Activated CD8-positive, alpha-beta memory T cell treated with anti-CD3 and anti-CD28 coated beads for 1 hour (primary cell): ENCODE measurements around the gene CKLF.
"Not testable (repeated sequence)": the region's sequence is repeated elsewhere in the genome, so short reads cannot be mapped to it uniquely, and the experiment has no call there.

Experiments used
- DNase-seq, 2 donors: peaks; one replicate each; pipeline ENCODE4 v3.0.0-alpha.2; 2020; ENCODE audit warnings: low read depth in 1 of 2; ENCODE audit errors: extremely low read depth in 1 of 2

The CKLF gene, protein sequence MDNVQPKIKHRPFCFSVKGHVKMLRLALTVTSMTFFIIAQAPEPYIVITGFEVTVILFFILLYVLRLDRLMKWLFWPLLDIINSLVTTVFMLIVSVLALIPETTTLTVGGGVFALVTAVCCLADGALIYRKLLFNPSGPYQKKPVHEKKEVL

DNA sequence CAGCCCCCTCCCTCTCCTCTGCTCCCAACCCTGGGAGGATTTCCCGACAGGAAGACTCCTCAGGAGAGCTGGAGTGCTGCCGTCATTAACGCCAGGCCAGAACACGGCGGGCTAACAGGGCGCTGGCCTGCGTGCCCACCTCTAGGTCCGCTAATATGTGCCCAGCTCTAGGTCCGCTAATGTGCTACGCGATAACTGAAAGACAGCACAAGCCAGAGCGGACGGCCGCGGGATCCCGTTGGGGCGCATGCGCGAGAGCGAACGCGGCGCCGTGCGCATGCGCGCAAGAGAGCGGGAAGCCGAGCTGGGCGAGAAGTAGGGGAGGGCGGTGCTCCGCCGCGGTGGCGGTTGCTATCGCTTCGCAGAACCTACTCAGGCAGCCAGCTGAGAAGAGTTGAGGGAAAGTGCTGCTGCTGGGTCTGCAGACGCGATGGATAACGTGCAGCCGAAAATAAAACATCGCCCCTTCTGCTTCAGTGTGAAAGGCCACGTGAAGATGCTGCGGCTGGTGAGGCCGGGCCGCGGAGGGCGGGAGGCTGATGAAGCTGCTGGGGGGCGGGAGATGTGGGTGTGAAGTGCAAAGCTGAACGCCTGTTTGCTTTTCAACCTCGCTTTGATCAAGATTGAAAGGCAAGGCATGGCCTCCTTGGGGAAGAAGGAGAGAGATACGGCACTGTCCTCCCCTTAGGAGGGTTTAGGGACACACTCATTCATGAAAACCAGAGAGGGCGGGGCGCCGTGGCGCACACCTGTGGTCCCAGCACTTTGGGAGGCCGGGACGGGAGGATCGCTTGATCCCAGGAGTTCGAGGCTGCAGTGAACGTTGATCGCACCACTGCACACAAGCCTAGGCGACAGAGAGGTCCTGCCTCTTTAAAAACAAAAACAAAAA, at the start of gene CKLF:
TSS of gene CKLF (plus strand) at position 291 of the 892 bp plus-strand sequence. CDS start at position 431, 140 bp downstream.
- peak; percentile 65 to 83 for DNase-seq

DNA sequence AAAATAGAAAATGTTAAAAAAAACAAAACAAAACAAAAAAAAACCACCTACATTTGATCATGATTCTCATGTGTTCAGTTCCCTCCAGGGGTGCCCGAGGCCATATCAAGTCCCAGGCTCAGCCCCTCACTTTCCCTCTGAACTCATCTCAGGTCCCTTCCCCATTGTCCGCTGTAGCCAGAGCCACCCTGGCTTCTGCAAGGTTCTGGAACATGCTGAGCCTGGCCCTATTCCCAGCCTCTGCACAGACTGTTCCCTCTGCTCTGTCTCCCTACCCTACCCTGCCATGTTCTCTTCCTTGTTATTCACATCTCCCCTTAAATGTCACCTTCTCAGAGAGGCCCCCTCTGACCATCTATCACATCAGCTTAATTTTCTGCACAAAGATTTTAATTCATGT, 49.3 kb upstream of the CKLF start:
- DNase-seq = no peak

DNA sequence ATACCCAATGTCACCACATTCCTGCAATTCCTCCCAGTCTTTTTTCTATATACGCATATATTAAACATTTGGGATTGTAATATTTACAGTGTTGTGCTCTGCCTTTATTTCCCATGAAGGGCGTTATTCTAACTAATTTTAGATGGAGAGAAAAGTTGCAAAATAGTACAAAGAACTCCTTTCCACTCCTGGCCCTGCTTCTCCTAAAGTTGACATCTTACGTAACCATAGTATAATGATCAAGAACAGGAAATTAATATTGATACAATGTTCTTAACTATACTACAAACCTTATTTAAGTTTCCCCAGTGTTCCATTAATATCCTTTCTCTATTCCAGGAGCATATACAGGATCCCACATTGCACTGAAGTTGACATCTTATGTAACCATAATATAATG, 48.8 kb upstream of the CKLF start:
- no peak for DNase-seq

DNA sequence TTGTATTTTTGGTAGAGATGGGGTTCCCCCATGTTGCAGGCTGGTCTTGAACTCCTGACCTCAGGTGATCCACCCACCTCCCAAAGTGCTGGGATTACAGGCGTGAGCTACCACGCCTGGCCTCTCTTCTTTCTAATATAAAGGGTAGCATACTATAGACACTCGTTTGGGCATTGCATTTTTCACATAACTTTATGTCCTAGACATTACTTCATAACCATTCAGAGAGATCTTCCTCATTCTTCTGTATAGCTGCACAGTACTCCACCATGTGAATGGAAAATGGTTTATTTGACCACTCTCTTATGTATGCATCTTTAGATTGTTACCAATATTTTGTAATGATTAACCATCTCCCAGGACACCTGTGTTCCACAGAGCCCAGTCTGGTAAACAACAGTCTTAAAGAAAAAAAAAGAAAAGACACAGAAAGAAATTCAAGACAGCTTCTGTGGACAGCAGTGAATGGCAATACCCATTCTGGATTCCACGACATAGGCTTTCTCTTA, 44.6 kb upstream of the CKLF start:
- DNase-seq = no peak

DNA sequence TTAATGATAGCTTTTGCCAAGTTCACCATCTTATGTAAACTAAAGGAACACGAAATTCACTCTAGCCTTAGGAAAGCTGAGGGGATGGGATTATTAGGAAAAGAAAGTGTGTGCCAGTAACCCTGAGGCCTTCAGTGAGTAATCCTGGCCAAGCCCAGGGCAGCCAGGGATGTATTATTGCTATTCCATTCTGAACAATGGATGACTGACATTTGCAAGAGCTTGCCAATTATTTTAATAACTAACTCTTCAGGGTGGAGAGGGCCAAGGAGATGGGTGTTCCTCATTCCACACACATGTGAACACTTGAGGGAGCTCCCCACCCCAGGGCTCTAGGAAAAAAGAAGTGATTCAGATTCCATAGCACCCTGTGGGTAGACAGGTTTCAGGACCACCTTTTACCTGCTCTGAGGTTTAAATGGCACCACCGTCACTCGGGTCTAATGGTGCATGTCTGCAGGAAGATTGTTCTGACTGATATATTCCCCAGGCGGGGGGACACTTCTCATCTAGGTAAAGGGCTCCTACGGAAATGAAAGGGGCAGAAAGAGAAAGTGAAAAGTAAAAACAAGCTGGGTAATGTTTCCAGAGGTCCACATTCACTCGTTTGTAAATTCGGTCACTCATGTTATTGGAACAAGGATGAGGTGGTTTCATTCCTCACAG, 44.0 kb upstream of the CKLF start:
- DNase-seq = no peak

DNA sequence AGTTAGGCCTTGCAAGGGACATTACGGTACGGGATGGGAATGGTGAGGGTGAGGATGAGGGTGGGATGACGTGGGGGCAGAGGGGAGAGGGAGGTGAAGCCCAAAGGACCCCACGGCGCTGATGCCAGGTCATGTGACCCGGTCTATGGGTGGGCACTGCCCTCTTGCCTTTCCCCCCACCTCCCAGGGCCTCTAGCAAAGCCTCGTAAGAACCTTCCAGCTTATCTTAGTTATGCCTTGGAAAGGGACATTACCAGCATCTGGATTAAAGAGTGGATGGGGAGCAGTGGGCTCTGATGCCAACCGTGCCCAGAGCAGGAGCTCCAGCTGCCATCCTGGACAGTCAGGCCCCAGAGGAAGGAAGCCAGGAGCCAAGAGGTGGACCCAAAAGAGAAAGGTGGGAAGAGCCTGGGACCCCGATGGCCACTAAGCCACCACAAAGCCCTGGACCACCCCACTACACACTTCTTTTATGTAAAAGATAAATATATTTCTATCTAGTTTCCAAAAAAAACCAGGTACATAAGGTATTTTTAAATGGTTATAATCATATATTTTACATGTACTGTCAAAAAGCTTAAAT, 43.4 kb upstream of the CKLF start:
- DNase-seq = no peak

DNA sequence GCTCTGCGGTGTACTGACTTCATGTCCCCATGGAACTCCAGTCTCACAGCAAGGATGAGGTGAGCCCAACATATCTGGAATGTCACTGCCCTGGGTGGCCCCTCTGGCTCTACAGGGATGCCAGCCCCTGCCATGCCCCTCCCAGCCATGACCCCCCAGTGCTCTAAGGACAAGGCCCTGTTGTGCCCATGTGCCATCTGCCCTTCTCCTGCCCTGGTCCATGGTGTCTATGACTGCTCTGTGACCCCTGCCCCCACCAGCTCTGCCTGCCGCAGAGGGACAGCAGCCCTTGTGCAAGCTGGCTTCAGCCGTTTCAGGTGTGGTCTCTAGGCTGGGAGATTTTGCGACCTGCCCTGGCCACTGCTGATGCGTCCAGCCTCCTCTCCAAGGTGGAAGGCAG, 42.8 kb upstream of the CKLF start:
- DNase-seq = no peak

DNA sequence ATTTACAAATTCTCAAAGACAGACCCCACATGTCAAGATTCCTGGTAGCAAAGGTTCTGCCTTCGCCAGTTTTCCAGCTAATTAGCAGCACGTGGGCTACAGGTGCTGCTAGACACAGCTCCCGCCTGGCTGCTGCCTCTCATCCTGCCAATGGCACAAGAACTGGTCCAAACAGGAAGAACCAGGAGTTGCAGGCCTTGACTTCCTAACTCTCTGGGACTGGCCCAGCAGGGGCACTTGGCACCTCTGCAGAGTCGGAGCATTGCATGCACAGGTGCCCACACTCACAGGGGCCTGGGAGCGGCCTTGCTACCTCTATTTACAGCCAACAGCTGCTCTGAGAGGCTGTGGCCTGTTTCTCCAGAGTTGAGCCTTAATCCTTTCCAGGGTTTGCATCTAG, 42.1 kb upstream of the CKLF start:
- no peak for DNase-seq

DNA sequence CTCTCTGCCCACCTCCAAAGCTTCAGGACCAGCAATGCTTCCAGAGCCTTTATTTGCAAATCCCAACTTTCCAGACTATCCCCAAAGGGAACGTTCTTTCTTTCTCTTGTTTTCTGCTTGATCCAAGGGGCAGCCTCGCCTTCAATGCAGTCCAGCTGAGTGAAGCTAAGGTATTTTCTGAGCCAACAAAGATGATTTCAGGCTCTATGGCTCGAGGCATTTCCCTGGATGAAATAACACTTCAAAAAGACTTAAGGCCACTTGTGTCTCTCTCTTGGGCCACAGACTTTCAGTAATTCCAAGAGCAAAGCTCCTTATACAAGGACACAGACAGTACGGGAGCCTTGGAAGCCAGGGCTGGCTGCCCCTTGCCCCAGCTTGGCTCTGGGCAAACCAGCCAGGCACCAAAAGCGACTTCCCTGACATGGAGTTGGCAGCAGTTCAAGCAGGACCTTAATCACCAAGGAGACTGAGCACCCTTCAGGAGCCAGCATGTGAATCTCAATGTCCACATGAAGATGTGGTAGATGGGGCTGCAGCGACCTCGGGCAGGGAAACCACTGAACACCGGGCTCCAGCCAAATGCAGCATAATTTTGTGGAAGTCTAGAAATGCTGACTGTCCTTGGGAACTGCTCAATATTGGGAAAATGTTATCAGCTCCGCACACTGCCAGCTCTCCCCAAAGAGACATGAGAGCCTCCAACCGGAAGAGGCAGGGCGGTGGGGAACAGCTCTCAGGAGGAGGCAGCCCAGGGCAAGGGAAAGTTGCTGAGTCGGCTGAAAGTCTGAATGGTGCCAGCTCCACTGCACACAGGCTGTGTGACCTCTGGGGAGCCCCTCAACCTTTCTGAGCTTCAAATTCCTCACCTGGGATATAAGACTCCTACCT, 41.4 kb upstream of the CKLF start:
- no peak for DNase-seq

DNA sequence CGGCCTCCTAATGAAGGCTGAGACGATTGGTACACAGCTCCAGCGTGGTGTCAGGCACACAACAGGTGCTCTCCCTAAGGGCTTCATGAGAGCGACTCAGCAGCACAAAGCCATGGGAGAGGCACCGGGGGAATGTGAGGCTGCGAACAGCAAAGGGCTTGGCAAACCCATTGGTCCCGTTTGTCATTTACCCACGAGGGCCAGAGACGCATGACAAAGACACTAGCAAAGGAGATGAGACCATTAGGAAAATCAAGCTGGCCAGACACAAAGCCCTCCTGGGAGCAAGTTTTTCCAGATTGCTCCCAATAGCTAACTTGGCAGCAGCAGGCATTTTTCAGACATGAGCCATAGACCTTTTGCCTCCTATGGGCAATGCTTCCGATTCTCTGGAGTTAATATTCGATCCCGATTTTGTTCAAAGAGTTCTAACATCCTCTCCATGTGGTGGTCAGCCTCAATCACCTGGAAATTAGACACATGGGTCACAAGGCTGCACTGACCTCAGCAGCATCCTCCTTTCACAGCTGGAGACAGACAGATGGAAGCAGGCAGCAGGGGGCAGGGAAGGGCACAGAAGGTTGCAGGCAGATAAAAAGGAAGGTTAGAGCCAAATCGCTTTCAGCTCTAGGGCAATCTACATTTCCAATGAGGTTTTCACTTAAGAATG, 40.6 kb upstream of the CKLF start:
- no peak for DNase-seq

DNA sequence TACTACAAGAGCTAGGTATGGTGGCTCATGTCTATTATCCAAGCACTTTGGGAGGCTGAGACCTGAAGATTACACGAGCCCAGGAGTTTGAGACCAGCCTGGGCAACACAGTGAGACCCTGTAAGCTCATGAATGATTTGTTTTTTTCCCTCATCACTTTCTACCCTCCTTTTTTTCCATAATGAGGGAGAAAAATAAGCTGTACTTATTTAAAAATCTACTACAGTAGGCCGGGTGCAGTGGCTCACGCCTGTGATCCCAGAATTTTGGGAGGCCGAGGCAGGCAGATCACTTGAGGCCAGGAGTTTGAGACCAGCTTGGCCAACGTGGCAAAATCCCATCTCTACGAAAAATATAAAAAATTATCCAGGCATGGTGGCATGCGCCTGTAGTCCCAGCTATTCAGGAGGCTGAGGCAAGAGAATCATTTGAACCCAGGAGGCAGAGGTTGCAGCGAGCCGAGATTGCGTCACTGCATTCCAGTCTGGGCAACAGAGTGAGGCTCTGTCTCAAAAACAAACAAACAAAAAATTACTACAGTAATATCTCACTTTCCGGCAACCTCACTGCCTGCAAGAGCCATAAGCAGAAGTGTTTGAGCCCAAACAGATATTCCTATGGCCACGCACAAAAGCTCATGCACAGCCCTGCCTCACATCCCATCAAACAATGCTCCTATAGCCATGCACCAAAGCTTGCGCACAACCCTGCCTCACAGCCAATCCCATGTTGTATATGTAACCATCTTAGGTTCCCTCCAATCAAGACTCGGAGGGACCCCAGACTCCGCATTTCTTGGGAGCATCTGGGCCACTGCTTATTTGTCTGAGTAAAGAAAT, 39.9 kb upstream of the CKLF start:
- DNase-seq = no peak

DNA sequence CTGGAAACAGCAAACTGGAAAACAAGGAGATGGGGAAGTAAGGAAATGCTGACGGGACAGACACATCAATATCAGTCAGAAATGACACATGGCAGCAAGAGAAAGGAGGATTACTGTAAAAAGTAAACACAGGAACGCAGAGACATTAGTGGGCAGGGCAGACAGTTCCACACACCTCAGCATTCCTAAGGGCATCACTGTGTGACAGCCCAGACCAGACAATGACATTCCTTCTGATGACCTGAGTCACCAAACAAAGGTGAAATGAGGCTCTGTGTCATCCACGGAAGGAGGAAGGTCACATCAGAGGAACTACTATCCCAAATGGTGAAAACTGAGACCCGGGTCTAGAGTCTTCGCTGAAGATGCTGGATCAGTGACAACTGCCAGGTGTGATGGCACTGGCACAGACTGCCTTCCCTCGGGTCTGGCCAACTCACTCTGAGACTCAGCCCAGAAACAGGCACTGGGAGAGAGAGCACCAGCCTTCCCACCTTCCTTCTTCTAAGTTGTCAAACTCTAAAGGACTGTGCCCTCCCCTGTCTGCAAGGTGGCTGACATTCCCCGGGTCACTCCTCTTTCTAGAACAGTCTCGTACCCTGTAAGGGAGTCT, 39.2 kb upstream of the CKLF start:
- no peak for DNase-seq

DNA sequence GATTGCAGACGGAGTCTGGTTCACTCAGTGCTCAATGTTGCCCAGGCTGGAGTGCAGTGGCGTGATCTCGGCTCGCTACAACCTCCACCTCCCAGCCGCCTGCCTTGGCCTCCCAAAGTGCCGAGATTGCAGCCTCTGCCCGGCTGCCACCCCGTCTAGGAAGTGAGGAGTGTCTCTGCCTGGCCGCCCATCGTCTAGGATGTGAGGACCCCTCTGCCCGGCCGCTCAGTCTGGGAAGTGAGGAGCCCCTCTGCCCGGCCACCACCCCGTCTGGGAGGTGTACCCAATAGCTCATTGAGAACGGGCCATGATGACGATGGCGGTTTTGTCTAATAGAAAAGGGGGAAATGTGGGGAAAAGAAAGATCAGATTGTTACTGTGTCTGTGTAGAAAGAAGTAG, 38.0 kb upstream of the CKLF start:
- DNase-seq = not testable (repeated sequence)

DNA sequence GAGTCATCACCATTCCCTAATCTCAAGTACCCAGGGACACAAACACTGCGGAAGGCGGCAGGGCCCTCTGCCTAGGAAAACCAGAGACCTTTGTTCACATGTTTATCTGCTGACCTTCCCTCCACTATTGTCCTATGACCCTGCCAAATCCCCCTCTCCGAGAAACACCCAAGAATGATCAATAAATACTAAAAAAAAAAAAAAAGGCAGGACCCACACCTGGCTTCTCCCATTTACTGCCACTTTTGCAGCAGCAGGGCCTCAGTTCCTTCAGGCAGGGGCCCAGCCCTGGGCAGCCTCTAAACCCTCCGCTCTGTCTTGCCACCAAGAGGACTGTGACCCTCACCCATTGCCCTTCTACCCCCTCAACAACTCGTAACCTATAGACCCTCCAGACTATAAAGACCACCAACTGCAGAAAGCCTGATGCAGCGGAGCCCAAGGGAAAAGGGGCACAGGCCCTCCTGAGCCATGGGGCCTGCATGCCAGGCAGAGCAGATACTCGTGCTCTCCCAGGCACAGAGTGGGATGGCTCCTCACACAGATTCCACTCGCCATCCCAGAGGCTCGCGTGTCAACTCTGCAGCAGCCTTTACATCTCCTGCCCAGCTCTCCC, 37.3 kb upstream of the CKLF start:
- DNase-seq = not testable (repeated sequence)

DNA sequence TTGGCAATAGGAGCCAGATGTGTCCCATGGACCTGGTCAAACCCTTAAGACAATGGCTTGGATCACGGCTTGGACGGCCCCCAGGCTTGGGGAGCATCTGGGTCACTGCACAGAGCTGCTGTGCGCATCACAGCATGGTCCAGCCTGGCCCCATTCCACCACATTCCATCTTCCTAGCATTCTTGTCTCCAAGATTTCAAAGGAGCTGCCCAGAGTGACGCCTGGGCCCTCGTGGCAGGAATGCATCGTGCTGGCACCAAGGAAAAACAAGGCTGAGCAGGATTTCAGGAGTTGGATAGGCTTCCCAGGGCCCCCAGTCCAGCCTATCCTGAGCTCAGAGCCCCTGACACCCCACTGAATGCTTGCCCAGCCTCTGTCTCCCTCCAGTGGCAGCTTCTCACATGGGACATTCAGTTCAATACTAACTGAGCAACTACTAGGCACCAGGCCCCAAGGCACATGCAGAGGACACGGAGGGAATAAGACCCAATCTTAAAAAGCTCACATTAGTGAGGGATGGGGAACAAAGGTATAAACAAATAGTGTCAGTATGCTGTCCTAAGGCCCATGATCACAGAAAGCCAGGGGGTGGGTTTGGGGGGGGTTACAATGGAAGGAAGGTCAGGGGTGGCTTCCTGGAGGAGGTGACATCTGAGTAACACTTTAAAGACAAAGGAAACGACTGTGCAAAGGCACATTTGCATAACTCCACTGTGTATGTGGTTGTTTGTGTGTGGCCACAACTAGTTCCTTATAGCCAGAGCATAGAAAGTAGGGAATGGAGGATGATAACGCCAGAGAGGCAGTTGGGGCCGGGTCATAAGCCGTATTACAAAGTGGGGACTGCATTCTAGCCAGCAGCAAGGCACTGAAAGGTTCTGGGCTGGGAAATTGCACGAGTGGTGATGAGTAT, 36.5 kb upstream of the CKLF start:
- DNase-seq = no peak

DNA sequence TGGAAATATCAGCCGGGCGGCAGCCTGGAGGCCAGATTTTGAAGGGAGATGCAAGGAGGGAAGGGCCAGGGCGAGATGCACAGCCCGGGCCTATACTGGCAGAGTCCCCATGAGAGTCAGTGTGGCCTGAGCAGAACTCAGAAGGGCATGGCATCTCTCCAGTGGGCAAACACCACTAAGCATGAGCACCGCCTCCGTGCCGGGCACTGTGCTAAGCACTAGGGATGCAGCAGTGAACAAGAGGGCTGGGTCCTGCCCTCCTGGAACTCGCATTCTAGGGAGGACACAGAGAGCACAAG, 35.9 kb upstream of the CKLF start:
- no peak for DNase-seq
